GM19324 (cell line): ENCODE measurements around the gene SLC6A17.

ENCODE experiments used
- ATAC-seq: cut with Tn5 transposase; IDR thresholded peaks from one replicate; pipeline ENCODE4 v1.9.1; 2021; ENCODE audit warnings: mild to moderate bottlenecking, moderate library complexity; ENCODE audit not compliant: unreplicated experiment, low FRiP score

The SLC6A17 gene

DNA sequence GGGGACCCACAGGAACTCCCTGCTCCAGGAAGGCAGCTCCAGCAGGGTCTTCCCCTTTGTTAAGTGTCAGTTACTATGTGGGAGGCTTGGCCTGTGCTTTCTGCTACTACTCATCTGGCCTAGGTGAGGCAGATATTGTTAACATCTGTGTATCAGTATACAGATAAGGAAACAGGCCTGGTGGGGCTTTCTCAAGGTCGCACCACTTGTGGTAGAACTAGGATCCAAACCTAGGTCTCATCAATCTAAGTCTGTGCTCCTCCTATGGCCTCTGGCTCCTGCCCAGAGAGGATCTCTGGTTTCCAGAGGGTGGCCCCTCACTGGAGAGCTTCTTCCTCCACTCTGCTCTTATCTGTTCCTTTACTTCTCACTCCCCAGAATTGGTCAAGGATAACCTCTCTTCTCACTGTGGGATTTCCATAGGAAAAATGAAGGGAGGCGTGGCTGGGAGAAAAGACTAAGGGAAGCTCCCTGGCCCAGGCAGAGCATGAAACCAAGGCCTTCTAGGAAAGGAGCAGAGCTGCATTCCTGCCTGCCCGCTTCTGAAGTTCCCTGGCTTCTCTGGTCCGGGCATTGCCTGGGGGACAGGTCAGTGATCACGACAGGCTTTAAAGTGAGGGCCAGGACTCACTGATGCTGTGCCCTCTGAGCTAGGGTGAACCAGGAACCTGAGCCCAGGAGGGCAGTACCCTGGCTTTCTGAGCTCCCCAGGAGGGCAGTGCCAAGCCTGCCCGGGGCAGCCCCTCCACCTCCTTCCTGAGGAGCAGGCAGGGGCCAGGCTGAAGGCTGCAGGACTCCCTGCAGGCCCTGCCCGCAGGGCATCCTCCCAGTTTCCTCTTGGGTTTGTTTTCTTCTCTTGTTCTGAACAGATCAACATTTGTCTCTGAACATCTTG lies 65.6 kb downstream of the SLC6A17 start:
- ATAC-seq: no peak

DNA sequence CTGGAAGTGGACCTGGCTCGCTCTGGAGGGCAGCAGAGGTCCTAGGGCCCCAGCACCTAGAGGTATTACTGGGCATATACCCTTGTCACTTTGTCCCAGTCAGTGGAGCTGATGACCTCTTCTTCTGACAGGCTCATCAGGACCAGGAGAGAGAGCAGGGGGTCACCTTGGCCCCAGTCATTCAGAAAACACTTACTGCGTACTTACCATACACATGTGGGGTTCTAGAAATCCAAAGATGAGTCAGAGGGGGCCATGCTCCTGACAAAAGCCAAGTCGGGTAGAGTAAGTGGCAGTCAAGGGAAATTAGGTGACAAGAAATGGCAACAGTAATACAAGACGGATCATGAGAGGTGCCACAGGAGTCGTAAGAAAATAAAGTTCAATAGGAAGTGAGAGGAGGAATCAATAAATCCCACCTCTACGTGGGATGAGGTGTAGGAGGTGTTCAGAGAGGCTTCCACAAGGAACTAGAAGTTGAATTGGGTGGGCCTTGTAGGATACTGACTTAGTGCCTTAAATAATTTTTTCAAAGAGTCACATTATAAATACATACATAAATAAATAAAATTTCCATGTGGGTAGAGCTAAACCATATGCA lies 66.7 kb downstream of the SLC6A17 start:
- no peak for ATAC-seq

DNA sequence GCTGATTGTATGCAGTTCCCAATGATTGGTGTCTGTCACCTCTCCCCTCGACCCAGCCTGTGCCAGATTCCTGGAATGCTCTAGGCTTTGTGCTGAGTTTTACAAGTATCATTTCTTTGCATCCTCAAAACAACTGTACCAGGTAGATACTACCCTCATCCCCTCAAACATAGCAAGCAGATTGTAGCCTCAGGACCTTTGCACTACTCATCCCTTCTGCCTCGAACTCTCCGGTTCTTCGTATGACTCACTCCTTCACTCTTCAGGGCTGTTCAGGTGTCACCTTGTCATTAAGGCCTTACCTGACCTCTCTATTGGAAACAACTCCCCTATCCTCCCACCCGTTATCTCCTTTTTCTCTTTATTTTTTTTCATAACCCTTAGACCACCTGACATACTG lies 67.8 kb downstream of the SLC6A17 start:
- no peak for ATAC-seq

DNA sequence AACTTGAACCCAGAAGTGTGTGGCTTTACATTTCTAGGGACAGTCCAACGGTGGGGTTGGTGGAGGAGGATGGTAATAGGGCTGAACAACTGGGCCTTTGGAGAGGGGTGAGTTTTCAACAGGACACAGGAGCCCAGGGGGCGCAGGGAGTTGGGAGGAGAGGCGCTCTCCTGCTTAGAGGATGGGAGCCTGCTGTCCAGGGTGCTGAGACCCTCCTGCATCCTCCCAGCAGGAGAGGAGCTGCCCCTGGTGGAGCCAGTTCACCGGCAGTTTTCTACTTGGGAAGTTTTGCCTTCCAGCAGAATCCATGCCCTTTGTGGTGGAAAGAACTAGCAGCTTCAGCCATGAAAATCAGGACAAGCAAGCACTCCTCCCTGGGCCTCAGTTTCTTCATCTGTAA lies 68.4 kb downstream of the SLC6A17 start:
- ATAC-seq: no peak

DNA sequence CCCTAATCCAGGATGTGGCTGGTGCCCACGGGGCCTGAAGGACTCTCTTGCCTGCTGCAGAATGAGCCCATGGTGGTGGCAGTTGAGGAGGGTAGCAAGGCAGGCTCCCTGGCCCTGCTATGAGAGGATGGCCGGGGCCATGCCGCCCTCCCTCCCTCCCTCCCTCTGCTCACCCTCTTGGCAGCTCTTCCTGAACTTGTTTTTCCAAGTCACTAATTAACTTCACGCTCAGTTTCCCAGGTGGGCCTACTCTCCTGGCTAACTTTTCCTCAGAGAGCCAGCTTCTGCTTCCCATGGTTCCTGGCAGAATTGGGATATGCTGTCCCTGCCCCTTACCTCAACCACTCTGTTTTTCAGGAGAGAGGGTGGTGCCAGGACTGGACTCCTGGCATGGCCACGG lies 70.0 kb downstream of the SLC6A17 start:
- no peak for ATAC-seq

DNA sequence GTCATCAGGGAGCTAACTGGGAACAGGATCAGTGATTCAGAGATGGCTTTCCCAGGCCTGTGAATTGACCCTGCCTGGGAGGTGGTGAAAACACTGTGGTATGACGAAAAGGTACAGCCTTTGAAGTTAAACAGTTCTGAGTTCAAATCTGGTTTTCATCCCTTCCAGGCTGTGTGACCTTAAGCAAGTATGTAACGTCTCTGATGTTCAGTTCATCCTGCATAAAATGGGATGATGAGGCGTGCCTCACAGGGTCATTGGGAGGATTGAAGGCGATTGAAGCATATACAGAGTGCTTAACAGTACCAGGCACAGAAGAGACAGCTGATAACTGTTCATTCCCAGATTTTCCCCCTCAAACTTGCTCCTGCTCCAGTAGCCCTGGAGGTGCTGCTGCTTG lies 70.8 kb downstream of the SLC6A17 start:
- ATAC-seq: no peak

DNA sequence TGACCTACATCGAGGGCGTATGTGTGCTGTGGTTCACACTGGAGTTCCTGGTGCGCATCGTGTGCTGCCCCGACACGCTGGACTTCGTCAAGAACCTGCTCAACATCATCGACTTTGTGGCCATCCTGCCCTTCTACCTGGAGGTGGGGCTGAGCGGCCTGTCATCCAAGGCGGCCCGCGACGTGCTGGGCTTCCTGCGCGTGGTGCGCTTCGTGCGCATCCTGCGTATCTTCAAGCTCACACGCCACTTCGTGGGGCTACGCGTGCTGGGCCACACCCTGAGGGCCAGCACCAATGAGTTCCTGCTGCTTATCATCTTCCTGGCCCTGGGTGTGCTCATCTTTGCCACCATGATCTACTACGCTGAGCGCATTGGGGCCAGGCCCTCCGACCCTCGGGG lies 72.8 kb downstream of the SLC6A17 start:
- ATAC-seq: no peak

DNA sequence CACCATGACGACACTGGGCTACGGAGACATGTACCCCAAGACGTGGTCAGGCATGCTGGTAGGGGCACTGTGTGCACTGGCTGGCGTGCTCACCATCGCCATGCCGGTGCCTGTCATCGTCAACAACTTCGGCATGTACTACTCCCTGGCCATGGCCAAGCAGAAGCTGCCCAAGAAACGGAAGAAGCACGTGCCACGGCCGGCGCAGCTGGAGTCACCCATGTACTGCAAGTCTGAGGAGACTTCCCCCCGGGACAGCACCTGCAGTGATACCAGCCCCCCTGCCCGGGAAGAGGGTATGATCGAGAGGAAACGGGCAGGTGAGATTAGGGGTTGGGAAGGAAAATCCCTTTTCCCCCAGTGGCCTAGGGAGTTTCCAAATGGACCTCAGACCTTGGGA lies 73.3 kb downstream of the SLC6A17 start:
- no peak for ATAC-seq

DNA sequence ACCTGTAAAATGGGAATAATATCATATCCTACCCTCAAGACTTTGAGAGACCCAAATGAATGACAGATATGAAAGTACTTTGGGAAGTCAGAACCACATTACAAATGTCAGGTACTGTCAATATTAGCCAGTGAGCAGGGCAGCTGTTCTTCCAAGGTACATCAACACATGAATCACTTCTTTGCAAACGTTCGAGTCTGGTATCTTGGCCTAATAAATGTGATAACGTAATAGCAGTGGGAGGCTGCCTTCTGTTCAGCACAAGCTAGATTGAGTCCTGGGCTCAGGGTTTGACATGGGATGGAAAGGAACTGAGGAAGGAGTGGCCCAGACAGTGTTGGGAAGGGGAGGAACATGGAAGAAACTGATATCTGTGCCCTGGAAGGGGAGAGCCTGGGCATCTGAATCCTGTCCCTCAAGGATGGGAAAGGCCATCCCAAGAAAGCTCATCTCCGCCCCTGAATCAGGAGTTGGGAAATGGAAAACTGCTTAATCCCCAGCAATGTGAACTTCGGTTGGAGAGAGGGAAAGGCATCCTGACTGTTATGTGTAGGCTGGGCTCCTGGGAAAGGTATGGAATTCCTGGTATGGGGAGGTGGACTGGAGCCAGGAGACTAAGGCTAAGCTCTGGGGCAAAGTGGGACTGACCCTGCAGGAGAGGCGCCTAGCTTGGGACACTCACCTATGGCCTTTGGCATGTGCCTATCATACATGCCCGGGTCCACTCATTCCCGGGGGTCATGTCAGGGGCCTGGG lies 74.1 kb downstream of the SLC6A17 start:
- ATAC-seq: no peak

DNA sequence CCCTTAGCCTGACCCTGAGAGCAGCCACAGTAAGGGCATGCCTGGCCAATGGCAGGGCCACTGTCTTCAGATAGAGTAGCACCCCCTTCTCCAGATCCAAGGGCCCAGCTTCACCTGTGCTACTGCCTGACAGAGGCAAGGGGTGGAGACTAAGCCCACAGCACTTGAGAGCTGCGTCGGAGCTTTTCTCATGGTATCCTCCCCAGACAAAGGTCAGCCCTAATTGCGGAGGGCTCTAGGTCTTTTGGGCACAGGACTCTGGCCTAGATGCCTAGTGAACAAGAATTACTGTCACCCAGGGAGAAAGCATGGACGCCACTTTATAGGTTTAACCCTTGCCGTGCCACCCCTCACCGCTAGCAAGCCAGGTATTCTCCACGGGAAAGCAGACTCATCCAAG lies 74.9 kb downstream of the SLC6A17 start:
- no peak for ATAC-seq

DNA sequence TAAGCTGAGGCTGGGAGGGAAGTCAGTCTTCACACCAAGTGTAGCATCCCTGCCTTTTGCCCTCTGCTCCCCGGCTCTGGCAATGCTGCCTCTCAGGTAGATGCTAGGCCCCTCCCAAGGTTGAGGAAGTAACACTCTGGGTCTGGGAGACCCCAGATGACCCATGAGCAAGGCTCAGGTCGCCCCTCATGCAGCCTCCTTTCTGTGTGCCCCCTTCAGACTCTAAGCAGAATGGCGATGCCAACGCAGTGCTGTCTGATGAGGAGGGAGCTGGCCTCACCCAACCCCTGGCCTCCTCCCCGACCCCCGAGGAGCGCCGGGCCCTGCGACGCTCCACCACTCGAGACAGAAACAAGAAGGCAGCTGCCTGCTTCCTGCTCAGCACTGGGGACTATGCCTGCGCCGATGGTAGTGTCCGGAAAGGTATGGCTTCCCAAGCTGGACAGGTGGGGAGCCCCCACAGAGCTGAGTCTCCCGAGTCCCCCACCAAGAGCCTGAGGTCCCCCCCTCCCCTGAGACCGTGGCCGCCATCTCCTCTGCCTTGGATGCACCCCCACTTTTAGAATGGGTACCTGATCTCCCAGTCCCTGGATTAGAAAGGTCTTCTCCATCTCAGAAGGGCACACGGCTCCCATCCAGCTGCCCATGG lies 75.6 kb downstream of the SLC6A17 start:
- ATAC-seq: no peak

DNA sequence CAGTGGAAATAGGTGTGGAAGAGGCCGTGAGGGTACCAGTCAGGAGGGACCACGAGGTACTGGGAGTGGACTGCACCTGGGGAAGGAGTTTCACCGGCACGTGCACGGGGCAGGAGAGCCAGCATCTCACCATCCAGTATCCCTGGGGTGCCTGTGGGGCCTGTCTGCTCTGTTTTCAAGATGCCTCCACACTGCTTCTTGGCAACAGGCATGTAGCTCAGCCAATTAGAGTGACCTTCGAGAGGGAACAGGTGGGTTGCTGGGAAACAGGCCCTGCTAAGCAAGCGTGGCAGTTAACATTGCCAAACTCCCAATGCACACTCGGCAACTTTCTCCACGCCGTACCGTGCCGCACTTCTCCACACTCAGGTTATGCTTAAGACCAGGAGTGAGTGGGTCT lies 77.5 kb downstream of the SLC6A17 start:
- no peak for ATAC-seq

DNA sequence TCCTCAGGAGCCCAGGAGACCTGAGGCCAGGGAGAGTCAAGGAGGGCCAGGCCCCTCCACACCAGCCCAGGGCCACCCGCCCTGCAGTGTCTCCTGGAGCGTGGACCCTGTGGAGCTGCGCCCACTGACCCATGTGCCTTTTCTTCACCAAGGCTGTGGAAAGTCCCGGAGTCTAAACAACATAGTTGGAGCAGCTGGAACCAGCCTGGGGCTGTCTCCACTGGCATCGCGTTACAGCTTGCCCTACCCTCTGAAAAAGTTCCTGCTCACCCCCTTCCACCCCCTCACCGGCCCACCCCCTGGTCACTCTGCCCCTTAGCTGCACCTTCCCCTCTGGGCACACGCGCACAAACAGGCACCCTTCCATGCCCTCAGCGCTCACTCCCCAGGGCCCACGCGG lies 78.1 kb downstream of the SLC6A17 start:
- no peak for ATAC-seq

DNA sequence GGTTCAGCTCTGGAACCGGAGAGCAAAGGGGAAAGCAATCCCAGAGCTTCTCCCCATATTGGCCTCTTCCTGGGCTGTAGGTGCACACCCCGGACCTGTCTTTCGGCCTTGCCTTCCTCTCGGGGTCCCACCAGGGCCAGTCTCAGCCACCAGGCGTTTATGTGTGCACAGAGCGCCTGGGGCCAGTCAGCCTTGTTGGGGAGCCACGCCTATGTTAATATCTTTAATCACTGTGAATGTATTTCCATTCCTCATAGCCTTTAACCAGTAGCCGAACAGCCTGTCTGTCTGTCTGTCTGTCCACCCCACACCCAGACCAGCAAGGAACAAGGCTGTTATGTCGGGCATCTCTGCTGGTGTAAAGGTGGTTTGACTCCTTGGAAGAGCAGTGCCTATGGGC lies 78.6 kb downstream of the SLC6A17 start:
- ATAC-seq: no peak

DNA sequence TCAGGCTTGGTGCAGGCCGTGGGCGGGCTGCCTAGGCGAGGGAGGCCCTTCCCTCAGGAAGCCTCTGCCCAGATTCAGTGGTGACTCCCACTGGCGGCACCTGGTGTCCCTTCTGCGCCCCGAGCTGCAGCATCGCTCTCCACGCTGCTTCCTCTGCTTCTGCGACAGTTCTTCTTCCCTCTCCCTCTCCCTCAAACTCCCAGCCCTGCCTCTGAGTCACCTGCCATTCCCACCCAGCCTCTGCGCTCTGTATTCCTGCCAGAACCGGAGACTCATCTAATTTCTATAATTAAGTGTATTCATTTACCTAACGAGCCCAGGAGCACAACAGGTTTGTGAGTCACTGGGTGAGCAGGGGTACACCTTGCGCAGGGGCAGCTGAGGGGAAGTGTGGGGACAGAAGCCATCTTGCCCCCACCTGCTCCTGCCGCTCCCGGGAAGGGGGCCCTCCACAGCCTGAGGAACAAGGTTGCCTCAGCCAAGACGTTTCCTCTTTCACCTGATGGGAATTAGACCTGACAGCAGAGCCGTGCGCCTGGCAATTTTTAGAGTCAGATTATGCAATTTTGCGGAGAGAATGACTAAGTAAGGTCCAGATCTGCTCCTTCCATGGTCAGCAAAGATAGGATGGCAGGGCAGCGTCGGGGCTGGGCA lies 79.2 kb downstream of the SLC6A17 start:
- ATAC-seq: no peak

DNA sequence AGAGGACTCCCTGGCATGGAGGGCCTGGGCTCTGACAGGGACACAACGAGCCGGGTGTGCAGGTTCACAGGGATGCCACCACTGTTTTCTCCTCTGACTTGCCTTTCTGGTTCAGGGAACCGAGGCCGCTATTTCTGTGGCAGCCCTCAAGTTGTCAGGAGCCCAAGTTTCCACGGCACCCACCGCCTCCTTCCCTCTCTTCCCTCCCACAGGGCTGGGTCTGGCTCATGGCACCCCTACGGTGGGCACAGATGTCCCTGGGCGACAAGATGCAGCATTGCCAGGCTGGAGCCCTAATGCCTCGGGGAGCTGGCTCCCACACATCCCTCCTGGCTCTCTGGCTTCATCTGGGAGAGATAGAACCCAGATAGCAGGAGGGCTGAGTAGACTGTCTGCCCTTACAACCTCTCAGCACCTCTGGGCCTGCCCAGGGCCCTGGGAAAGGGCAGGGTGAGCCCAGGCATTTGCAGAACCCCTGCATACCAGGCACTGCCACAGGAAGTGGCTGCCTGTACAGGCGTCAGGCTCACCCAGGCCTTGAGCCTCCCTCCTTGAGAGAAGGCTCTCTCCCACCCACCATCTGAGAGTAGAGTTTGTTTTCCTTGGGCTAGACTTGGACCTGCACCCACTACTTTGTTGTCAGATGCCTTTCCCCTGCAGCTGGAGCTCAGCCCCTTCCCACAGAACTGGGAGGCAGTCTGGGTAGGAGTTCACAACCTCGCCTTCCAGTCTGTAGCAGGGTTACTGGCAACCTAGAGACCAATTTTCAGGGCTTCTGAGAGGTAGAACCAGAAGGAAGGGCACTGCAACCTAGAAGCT lies 80.3 kb downstream of the SLC6A17 start:
- no peak for ATAC-seq

DNA sequence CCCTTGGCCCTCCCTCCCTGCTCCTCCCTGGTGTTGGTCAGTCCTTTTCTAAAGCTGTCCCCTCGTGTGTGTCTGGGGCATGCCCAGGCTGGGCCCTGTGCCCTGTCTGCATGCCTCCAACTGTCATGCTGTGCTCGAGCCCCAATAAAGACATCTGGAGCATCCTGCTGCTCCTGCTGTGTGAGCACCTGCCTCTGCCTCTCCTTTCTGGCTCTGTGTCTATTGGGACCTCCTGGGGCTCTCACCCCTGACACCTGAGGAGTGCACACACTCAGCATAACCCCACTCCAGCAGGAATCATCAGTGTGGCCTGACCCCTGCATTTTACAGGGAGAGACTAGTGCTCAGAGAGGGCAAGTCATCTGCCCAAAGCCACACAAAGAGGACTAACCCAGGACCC lies 83.6 kb downstream of the SLC6A17 start:
- no peak for ATAC-seq

DNA sequence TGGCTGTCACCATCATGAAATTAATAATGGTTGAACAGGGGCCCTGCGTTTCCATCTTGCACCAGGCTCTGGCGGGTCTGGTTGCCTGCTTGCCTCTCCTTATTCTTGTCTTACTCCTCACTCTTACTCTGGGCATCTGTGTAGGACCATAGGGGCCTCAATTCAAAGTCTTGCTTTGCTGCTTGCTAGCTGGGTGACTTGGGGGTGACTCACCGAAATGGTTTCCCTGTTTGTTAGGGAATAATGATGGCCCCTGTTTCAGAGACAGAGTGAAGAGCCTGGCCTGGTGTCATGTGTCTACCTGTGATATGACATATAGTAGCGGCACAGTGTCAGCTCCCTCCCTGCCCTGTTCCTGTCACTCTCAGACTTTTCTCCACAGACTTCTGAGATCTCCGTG lies 84.4 kb downstream of the SLC6A17 start:
- no peak for ATAC-seq

DNA sequence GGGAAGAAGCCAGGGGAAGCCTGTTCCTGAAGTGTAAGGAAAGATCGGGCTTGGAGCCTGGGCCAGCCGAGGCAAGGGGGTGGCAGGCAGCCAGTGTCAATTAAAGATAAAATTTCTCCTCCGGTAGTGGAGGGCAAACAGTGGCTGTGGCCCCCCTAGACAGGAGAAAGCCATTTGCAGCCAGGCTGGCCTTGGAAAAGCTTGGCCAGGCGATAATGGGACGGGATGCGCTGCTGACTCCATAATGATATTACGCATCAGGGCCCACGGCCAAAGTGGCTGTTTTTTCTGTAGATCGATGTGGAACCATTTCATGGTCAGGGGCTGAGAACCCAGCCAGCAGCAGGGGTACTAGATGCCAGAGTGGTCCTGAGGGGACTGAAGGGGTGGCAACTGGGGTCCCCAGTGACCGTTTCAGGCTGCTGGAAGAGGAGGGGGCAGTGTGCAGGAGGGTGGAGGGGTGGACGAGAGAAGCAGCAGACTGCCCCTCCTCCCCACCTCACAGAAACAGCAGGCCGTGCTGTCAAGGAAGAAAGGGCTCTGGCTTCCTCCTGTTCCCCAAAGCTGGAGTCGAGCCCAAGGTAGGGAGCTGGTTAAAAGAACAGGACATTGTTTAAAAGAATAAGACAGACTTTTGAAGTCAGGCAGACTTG lies 85.0 kb downstream of the SLC6A17 start:
- ATAC-seq: no peak
